SK-N-SH (cell line): ENCODE results near the gene PRKN.

Source experiments
- CTCF ChIP-seq: fragments of 200-600 bp; sonication (generic); IDR thresholded peaks from 2 replicates; pipeline ENCODE4 v1.6.1; 2017; ENCODE audit warnings: antibody characterized with exemption, mild to moderate bottlenecking, moderate library complexity
- EP300 ChIP-seq, 2 experiments: IDR thresholded peaks; 2 replicates each; pipeline versions ENCODE4 v1.4.0 to v1.6.1; 2012; ENCODE audit warnings: borderline replicate concordance in 1 of 2, low read depth in 1 of 2, low read length in 1 of 2
- EZH2phosphoT487 ChIP-seq: fragments of 200-600 bp; sonication (generic); IDR thresholded peaks from 2 replicates; pipeline ENCODE4 v1.6.1; 2017; ENCODE audit warnings: low read depth, mixed run types, mild to moderate bottlenecking, antibody characterized with exemption, moderate library complexity, borderline replicate concordance
- MEF2A ChIP-seq: IDR thresholded peaks from 2 replicates; pipeline ENCODE4 v1.4.0; 2012; ENCODE audit warnings: low read depth, borderline replicate concordance
- RCOR1 ChIP-seq: fragments of 150-350 bp; IDR thresholded peaks from 2 replicates; pipeline ENCODE4 v1.6.1; 2017; ENCODE audit warnings: antibody characterized with exemption, low read length
- SMC3 ChIP-seq: IDR thresholded peaks from 2 replicates; pipeline ENCODE4 v1.6.1; 2012; ENCODE audit warnings: low read depth, low read length, improper control_type of control experiment
- USF2 ChIP-seq: fragments of 150-350 bp; IDR thresholded peaks from 2 replicates; pipeline ENCODE4 v1.6.1; 2017; ENCODE audit warnings: antibody characterized with exemption, low read length, low read depth, borderline replicate concordance

GRCh38 chr6:161568885-161569456, 1158.6 kb downstream of the PRKN start:
- TF ChIP-seq EP300 (IDR thresholded peaks at IDR 0.05; ENCODE audit: borderline replicate concordance in 1 of 2, low read depth in 1 of 2, low read length in 1 of 2): no peak
- TF ChIP-seq EZH2phosphoT487: no peak
- no peak for TF ChIP-seq CTCF
- TF ChIP-seq SMC3: no peak
- no peak for TF ChIP-seq USF2
- no peak for TF ChIP-seq MEF2A
- TF ChIP-seq RCOR1: no peak
